Sigmoid colon (tissue), 7 donors: Measurements from ENCODE around the gene MACROD2. TPM values are rescaled to one million over a fixed set of nuclear protein-coding genes. Genes with fewer than 3 reads are reported as not detected.

ENCODE experiments used
- DNase-seq: peaks from one replicate; pipeline ENCODE4 v3.0.0-alpha.2; 2019
- H3K27ac ChIP-seq, 4 donors: fragments of 200-600 bp; sonication (generic); one replicate each; pipeline ENCODE4 v1.5.1; 2016 to 2019; ENCODE audit warnings: mild to moderate bottlenecking in 1 of 4
- H3K27me3 ChIP-seq, 3 donors: fragments of 200-600 bp; sonication (generic); one replicate each; pipeline ENCODE4 v1.5.1; 2019; ENCODE audit warnings: mild to moderate bottlenecking in 1 of 3
- H3K36me3 ChIP-seq, 4 donors: fragments of 200-600 bp; sonication (generic); one replicate each; pipeline ENCODE4 v1.5.1; 2016 to 2019
- H3K4me1 ChIP-seq, 4 donors: fragments of 200-600 bp; sonication (generic); one replicate each; pipeline ENCODE4 v1.5.1; 2017 to 2019
- H3K4me3 ChIP-seq, 4 donors: fragments of 200-600 bp; sonication (generic); one replicate each; pipeline ENCODE4 v1.5.1; 2017 to 2019; ENCODE audit warnings: mild to moderate bottlenecking in 2 of 4, moderate library complexity in 1 of 4
- H3K9me3 ChIP-seq, 4 donors: fragments of 200-600 bp in 3 of 4; sonication (generic) in 3 of 4; one replicate each; pipeline versions ENCODE4 v1.5.1 to v1.6.1; 2013 to 2019
- EP300 ChIP-seq, 4 donors: sonication (generic); formaldehyde crosslinking; IDR thresholded peaks; one replicate each; pipeline ENCODE4 v1.6.1; 2017; ENCODE audit warnings: antibody characterized with exemption in 4 of 4
- POLR2A ChIP-seq, 2 donors: fragments of 450-650 bp; IDR thresholded peaks; one replicate each; pipeline ENCODE4 v1.6.1; 2016; ENCODE audit warnings: antibody characterized with exemption in 2 of 2, mild to moderate bottlenecking in 2 of 2, moderate library complexity in 2 of 2
- POLR2AphosphoS5 ChIP-seq, 4 donors: sonication (generic); formaldehyde crosslinking; IDR thresholded peaks; one replicate each; pipeline ENCODE4 v1.6.1; 2017; ENCODE audit warnings: antibody characterized with exemption in 4 of 4
- WGBS, 2 donors: extraction: QIAGEN DNeasy Blood & Tissue Kit; methylation state at CpG; one replicate each; pipeline ENCODE4 v1.1.7; 2013; 5-methylcytosine and 5-hydroxymethylcytosine counted together
- intact Hi-C: fragments of 100-400 bp; cut with DNase I; formaldehyde crosslinking; loops from one replicate; pipeline ENCODE4 v1.15.1; 2023
- polyA plus RNA-seq, 3 donors: library from polyadenylated mRNA; stranded (reverse); fragments of 200-250 nt; gene quantifications; one replicate each; pipeline ENCODE4 v1.2.3, GENCODE V29; 2013
- total RNA-seq, 4 donors: library from RNA; depleted of rRNA; stranded (reverse); fragments of >200 nt; gene quantifications; one replicate each; pipeline ENCODE4 v1.1.0, GENCODE V29; 2016
- TF ChIP-seq, protein P1 (sequence below), 4 experiments: fragments of 450-650 bp in 3 of 4; fragments of 200-600 bp in 1 of 4; IDR thresholded peaks; one replicate each; pipeline ENCODE4 v1.5.1; 2016 to 2019; ENCODE audit warnings: antibody characterized with exemption in 4 of 4, mild to moderate bottlenecking in 3 of 4, moderate library complexity in 2 of 4
- donor health status: healthy with polysubstance abuse.
- donor health status: Bipolar disorder and iron deficiency.
- donor health status: healthy.

MACROD2 gene
- total and polyA plus RNA-seq, 7 donors = 1.2 to 22.4 (median 5.8) TPM

DNA sequence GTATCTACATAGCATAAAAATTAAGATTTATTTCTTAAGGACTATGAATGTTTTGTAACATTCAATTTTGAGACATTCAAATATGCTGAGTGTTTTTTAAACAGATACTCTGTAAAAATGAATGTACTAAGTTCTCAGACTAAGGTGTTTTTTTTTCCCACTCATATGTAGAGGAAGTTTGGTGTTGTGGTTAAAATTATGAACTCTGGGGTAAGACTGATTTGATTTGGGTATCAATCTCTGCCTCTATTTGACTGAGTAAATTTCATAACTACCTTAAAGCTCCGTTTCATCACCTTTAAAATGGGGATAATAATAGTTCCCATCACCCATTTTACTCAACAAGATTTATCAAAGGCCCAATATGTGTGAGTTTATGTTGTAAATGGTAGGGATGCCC is 728.7 kb downstream of the MACROD2 start:
- no peak overlapping the region for H3K4me3 ChIP-seq
- H3K9me3 ChIP-seq = no peaks in the 10 kb centered on the region
- TF ChIP-seq POLR2A (IDR thresholded peaks at IDR 0.05) (no peak), POLR2AphosphoS5 (IDR thresholded peaks at IDR 0.05) (no peak), EP300 (IDR thresholded peaks at IDR 0.05) (no peak)
- TF ChIP-seq, protein P1, sequence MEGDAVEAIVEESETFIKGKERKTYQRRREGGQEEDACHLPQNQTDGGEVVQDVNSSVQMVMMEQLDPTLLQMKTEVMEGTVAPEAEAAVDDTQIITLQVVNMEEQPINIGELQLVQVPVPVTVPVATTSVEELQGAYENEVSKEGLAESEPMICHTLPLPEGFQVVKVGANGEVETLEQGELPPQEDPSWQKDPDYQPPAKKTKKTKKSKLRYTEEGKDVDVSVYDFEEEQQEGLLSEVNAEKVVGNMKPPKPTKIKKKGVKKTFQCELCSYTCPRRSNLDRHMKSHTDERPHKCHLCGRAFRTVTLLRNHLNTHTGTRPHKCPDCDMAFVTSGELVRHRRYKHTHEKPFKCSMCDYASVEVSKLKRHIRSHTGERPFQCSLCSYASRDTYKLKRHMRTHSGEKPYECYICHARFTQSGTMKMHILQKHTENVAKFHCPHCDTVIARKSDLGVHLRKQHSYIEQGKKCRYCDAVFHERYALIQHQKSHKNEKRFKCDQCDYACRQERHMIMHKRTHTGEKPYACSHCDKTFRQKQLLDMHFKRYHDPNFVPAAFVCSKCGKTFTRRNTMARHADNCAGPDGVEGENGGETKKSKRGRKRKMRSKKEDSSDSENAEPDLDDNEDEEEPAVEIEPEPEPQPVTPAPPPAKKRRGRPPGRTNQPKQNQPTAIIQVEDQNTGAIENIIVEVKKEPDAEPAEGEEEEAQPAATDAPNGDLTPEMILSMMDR (IDR thresholded peaks at IDR 0.05) = no peak
- 69 to 85% methylated on average over 1 of the region's 1 CpG for WGBS, 2 donors
- intact Hi-C loops = no loop called here
- H3K27me3 ChIP-seq = no peaks in the 10 kb centered on the region
- no peak overlapping the region for H3K27ac ChIP-seq
- no peaks in the 10 kb centered on the region for H3K36me3 ChIP-seq
- peaks cover 0 to 8% (median 2%) of the 10 kb centered on the region in 4 donors for H3K4me1 ChIP-seq
- DNase-seq = no peak

DNA sequence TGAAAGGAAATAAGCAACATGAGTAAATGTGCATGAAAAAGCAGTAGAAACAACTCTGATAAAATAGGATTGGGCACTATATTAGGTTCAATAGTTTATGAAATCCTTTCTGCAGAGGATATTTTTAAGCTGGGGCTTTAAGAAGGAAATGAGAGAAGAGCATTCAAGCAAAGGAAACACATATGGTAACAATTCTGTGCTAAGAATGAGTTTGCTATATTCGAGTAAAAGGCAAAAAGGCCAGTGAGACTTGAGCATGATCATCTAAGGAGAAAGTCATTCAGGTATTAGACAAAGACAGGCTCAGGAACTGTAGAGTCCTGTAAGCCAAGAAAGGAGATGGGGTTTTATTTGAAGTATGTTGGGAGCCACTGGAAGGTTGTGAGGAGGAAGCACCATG is 729.2 kb downstream of the MACROD2 start:
- H3K4me3 ChIP-seq = no peak overlapping the region
- no peak overlapping the region for H3K27ac ChIP-seq
- H3K4me1 ChIP-seq = peaks cover 0 to 8% (median 2%) of the 10 kb centered on the region in 4 donors
- intact Hi-C loops = no loop called here
- H3K36me3 ChIP-seq = no peaks in the 10 kb centered on the region
- no peaks in the 10 kb centered on the region for H3K9me3 ChIP-seq
- DNase-seq = no peak
- WGBS, 2 donors = 21 to 83% methylated on average over 1 of the region's 1 CpG
- TF ChIP-seq, protein P1 (IDR thresholded peaks at IDR 0.05) = no peak
- no peak for TF ChIP-seq EP300 (IDR thresholded peaks at IDR 0.05)
- TF ChIP-seq POLR2A (IDR thresholded peaks at IDR 0.05) = no peak
- no peak for TF ChIP-seq POLR2AphosphoS5 (IDR thresholded peaks at IDR 0.05)
- H3K27me3 ChIP-seq = no peaks in the 10 kb centered on the region

DNA sequence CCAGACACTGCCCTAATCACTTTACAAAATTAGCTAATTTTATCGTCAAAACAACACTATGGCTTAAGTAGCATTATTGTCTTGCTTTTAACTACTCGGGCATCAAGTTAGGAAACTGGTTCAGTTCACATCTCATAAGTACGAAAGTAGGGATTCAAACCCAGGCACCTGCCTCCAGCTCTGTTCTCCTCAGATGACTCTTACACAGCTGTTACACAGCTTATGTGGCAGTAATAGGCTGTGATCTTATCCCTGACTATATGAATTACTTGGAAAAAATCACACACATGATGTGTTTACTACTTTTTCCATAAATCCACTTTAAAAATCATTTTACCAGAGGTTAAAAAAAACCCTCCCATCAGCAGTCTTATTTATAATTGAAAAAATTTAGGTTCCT is 731.3 kb downstream of the MACROD2 start:
- Histone ChIP-seq H3K27me3 (no peaks in the 10 kb centered on the region), H3K36me3 (no peaks in the 10 kb centered on the region), H3K4me1 (peaks cover 0 to 8% (median 2%) of the 10 kb centered on the region in 4 donors), H3K9me3 (no peaks in the 10 kb centered on the region), H3K4me3 (no peak overlapping the region), H3K27ac (no peak overlapping the region)
- intact Hi-C loops = no loop called here
- TF ChIP-seq POLR2A (IDR thresholded peaks at IDR 0.05) (no peak), POLR2AphosphoS5 (IDR thresholded peaks at IDR 0.05) (no peak), EP300 (IDR thresholded peaks at IDR 0.05) (no peak)
- TF ChIP-seq, protein P1 (IDR thresholded peaks at IDR 0.05) = no peak
- 92 to 95% methylated on average over 3 of the region's 3 CpGs for WGBS, 2 donors
- DNase-seq = no peak

DNA sequence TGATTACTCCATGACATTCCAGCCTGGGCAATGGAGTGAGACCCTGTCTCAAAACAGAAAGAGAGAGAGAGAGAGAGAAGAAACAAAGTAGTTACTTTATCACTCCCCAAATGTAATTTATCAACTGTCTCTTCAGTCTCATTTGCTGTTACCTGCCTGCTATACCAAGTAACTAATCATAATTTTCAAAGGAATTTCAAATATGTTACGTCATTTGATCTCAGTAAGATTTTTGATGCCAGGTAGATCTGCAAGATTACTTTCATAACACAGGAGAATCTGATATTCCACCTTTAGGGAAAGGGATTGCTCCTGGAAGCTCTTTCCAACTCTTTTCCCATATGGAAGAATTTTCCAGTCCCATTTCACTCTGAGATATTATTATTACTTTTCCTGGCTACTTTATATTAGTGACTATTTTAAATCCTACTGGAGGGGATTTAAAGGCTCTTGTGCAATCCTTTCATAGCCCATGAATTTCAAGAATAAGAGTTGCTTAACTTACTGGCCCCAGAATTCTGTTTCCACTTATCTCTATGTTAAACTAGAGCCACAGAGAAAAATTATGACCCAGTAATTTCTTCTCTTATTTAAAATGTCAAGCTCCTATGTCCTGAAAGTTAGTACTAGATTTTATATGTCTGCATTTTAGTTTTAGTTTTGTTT is 732.3 kb downstream of the MACROD2 start:
- Histone ChIP-seq H3K9me3 (no peaks in the 10 kb centered on the region), H3K27me3 (no peaks in the 10 kb centered on the region), H3K4me1 (peaks cover 0 to 8% (median 2%) of the 10 kb centered on the region in 4 donors), H3K27ac (no peak overlapping the region), H3K4me3 (no peak overlapping the region), H3K36me3 (no peaks in the 10 kb centered on the region)
- WGBS, 2 donors = 96% methylated on average over 1 of the region's 1 CpG
- intact Hi-C loops = no loop called here
- TF ChIP-seq POLR2AphosphoS5 (IDR thresholded peaks at IDR 0.05) (no peak), EP300 (IDR thresholded peaks at IDR 0.05) (no peak), POLR2A (IDR thresholded peaks at IDR 0.05) (no peak)
- TF ChIP-seq, protein P1 (IDR thresholded peaks at IDR 0.05) = no peak
- no peak for DNase-seq

DNA sequence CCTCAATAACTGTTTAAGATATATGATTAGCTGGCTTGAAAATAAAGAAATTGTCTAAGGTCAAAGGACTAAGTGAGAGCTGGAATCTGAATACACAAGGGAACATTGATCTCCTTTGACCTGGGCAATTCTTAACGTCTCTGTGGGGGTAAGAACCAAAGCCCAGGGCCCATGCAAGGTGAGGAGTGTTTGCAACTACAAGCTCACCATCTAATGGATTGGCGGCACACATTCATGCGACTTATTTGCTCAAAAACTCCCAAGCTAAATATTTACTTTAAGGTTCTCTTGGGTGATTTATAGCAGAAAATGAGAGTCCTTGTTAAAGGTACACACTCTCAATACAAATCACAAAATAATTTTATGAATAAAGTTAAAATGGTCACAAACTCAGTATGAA is 734.1 kb downstream of the MACROD2 start:
- no peaks in the 10 kb centered on the region for H3K9me3 ChIP-seq
- WGBS, 2 donors = 28 to 70% methylated on average over 3 of the region's 3 CpGs
- H3K4me3 ChIP-seq = no peak overlapping the region
- no peak for DNase-seq
- H3K4me1 ChIP-seq = no peaks in the 10 kb centered on the region
- no peak overlapping the region for H3K27ac ChIP-seq
- TF ChIP-seq, protein P1 (IDR thresholded peaks at IDR 0.05) = no peak
- TF ChIP-seq POLR2A (IDR thresholded peaks at IDR 0.05) (no peak), EP300 (IDR thresholded peaks at IDR 0.05) (no peak), POLR2AphosphoS5 (IDR thresholded peaks at IDR 0.05) (no peak)
- no peaks in the 10 kb centered on the region for H3K27me3 ChIP-seq
- intact Hi-C loops = no loop called here
- no peaks in the 10 kb centered on the region for H3K36me3 ChIP-seq
